CD4-positive, alpha-beta T cell (primary cell): ENCODE data around the gene PIGK. TPM values are rescaled to one million over a fixed set of nuclear protein-coding genes. Genes with fewer than 3 reads are reported as not detected.

Experiments used
- ATAC-seq: fragments of 200-7000 bp; cut with Tn5 transposase; one replicate; pipeline ENCODE4 v1.10.0; 2022; ENCODE audit warnings: mild to moderate bottlenecking; ENCODE audit not compliant: poor library complexity
- CTCF ChIA-PET: fragments of 350-600 bp; sonication (Branson Sonifier 250); formaldehyde crosslinking; loops from one replicate; lab custom pipeline; 2021; ENCODE audit warnings: antibody characterized with exemption, inconsistent platforms; lab: Charles Lee
- POLR2A ChIA-PET: fragments of 350-600 bp; sonication (Branson Sonifier 250); formaldehyde crosslinking; loops from one replicate; lab custom pipeline; 2021; ENCODE audit warnings: antibody characterized with exemption, inconsistent platforms; lab: Charles Lee
- DNase-seq, 14 experiments: peaks; one replicate each; pipeline ENCODE4 v3.0.0-alpha.2; 2013 to 2020; ENCODE audit warnings: mixed read lengths in 2 of 14
- H3K27ac ChIP-seq, 2 donors: one replicate each; pipeline versions ENCODE4 v1.5.1 to v1.7.0; 2013; ENCODE audit warnings: low read length in 2 of 2, low read depth in 1 of 2, mild to moderate bottlenecking in 1 of 2
- H3K27me3 ChIP-seq, 2 experiments: 1 replicate in 1 of 2; 2 replicates in 1 of 2; pipeline versions ENCODE4 v1.6.1 to v1.7.0; 2013; ENCODE audit warnings: low read length in 2 of 2, control low read depth in 1 of 2, mild to moderate bottlenecking in 1 of 2, moderate library complexity in 1 of 2; ENCODE audit not compliant: insufficient read depth in 2 of 2, control insufficient read depth in 1 of 2
- H3K36me3 ChIP-seq: one replicate; pipeline ENCODE4 v1.6.1; 2013; ENCODE audit warnings: low read length, control low read depth; ENCODE audit not compliant: insufficient read depth
- H3K4me1 ChIP-seq: one replicate; pipeline ENCODE4 v1.6.1; 2013; ENCODE audit warnings: low read length, control low read depth; ENCODE audit not compliant: insufficient read depth
- H3K4me3 ChIP-seq: one replicate; pipeline ENCODE4 v1.5.1; 2013; ENCODE audit warnings: mild to moderate bottlenecking, low read length, moderate library complexity
- H3K9me3 ChIP-seq, 2 experiments: 1 replicate in 1 of 2; 2 replicates in 1 of 2; pipeline versions ENCODE4 v1.6.1 to v1.7.0; 2013; ENCODE audit warnings: low read length in 2 of 2, mild to moderate bottlenecking in 2 of 2, control low read depth in 1 of 2, moderate library complexity in 1 of 2; ENCODE audit not compliant: control insufficient read depth in 1 of 2, insufficient read depth in 1 of 2
- H3K27ac Mint-ChIP-seq: one replicate; pipeline ENCODE4 v1.8.0; 2020; ENCODE audit warnings: mixed read lengths
- H3K27me3 Mint-ChIP-seq: one replicate; pipeline ENCODE4 v1.8.0; 2021; ENCODE audit warnings: mixed read lengths
- H3K36me3 Mint-ChIP-seq: one replicate; pipeline ENCODE4 v1.8.0; 2021; ENCODE audit warnings: low read depth, mixed read lengths
- H3K4me1 Mint-ChIP-seq: one replicate; pipeline ENCODE4 v1.8.0; 2021; ENCODE audit warnings: low read depth, mixed read lengths
- H3K4me3 Mint-ChIP-seq: one replicate; pipeline ENCODE4 v1.8.0; 2020; ENCODE audit warnings: mild to moderate bottlenecking, mixed read lengths
- H3K9me3 Mint-ChIP-seq: one replicate; pipeline ENCODE4 v1.8.0; 2020; ENCODE audit warnings: mixed read lengths
- CTCF ChIP-seq: fragments of 200-600 bp; IDR thresholded peaks from one replicate; pipeline ENCODE4 v1.8.0; 2022; ENCODE audit warnings: antibody characterized with exemption, mild to moderate bottlenecking
- intact Hi-C, 2 experiments: fragments of 100-400 bp; cut with DNase I in 1 of 2; cut with micrococcal nuclease in 1 of 2; formaldehyde crosslinking; loops; one replicate each; pipeline versions ENCODE4 v1.15.1 to v1.9.0; 2023 to 2025; cut with DNase I, micrococcal nuclease
- total RNA-seq, 174 experiments: library from RNA in 2 of 174; stranded (reverse) in 2 of 174; gene quantifications; one replicate each; pipeline ENCODE4 v1.2.3 and lab custom pipeline; 2021 to 2026

Gene PIGK
- total RNA-seq, 2 experiments from 2014 or later: 10.1 to 10.3 TPM

- no peak for TF ChIP-seq CTCF
- H3K27ac Mint-ChIP-seq: no peak overlapping the region
- no peaks in the 10 kb centered on the region for H3K27me3 Mint-ChIP-seq
- no peaks in the 10 kb centered on the region for H3K9me3 Mint-ChIP-seq
- peak; percentile 76 for ATAC-seq
- peaks cover 21% of the 10 kb centered on the region for H3K36me3 Mint-ChIP-seq
- Histone ChIP-seq H3K27me3 (no peaks in the 10 kb centered on the region), H3K27ac (no peak overlapping the region), H3K4me1 (no peaks in the 10 kb centered on the region), H3K36me3 (no peaks in the 10 kb centered on the region), H3K9me3 (no peaks in the 10 kb centered on the region), H3K4me3 (no peak overlapping the region)
- no peaks in the 10 kb centered on the region for H3K4me1 Mint-ChIP-seq
- ChIA-PET POLR2A (no interaction called here), CTCF (interaction anchor here (1.4 kb wide), 1 partner anchor 972 kb away, joined by 8 read pairs; no protein-coding TSS in a partner anchor)
- H3K4me3 Mint-ChIP-seq: no peak overlapping the region
- intact Hi-C loops: loop anchor here (1.0 to 10.0 kb wide), 4 partner anchors 222 to 1135 kb away; no protein-coding TSS in a partner anchor
- peak in 5 of 14 experiments; percentile 7 to 64 (median 52) for DNase-seq
Measured at GRCh38 chr1:77126307-77126706, 92.9 kb downstream of the PIGK start.

- Histone ChIP-seq H3K27ac (no peak overlapping the region), H3K9me3 (no peaks in the 10 kb centered on the region), H3K36me3 (peaks cover 4% of the 10 kb centered on the region), H3K4me1 (no peaks in the 10 kb centered on the region), H3K27me3 (no peaks in the 10 kb centered on the region), H3K4me3 (no peak overlapping the region)
- Mint-ChIP-seq H3K27me3 (no peaks in the 10 kb centered on the region), H3K9me3 (no peaks in the 10 kb centered on the region), H3K4me3 (no peak overlapping the region), H3K4me1 (no peaks in the 10 kb centered on the region), H3K36me3 (peaks cover 62% of the 10 kb centered on the region), H3K27ac (no peak overlapping the region)
- TF ChIP-seq CTCF: no peak
- intact Hi-C loops: loop anchor here in 1 of 2 experiments (10.0 kb wide), 1 partner anchor 217 kb away; no protein-coding TSS in a partner anchor
- POLR2A ChIA-PET: no interaction called here
- no peak for DNase-seq
- no peak for ATAC-seq
- CTCF ChIA-PET: interaction anchor here (0.6 kb wide), 1 partner anchor 50 kb away, joined by 3 read pairs; no protein-coding TSS in a partner anchor
Measured at GRCh38 chr1:77121503-77121902, 97.7 kb downstream of the PIGK start.

- H3K27me3 ChIP-seq: no peaks in the 10 kb centered on the region
- intact Hi-C loops: loop anchor here in 1 of 2 experiments (10.0 kb wide), 1 partner anchor 216 kb away; no protein-coding TSS in a partner anchor
- no peak overlapping the region for H3K27ac Mint-ChIP-seq
- H3K9me3 ChIP-seq: no peaks in the 10 kb centered on the region
- no peak for TF ChIP-seq CTCF
- DNase-seq (no peak), ATAC-seq (no peak)
- H3K27me3 Mint-ChIP-seq: no peaks in the 10 kb centered on the region
- POLR2A ChIA-PET: no interaction called here
- H3K4me1 ChIP-seq: no peaks in the 10 kb centered on the region
- CTCF ChIA-PET: no interaction called here
- peaks cover 4% of the 10 kb centered on the region for H3K36me3 ChIP-seq
- no peak overlapping the region for H3K27ac ChIP-seq
- H3K36me3 Mint-ChIP-seq: peaks cover 60% of the 10 kb centered on the region
- no peaks in the 10 kb centered on the region for H3K4me1 Mint-ChIP-seq
- no peak overlapping the region for H3K4me3 ChIP-seq
- H3K9me3 Mint-ChIP-seq: no peaks in the 10 kb centered on the region
- no peak overlapping the region for H3K4me3 Mint-ChIP-seq
Measured at GRCh38 chr1:77120950-77121349, 98.3 kb downstream of the PIGK start.
